Hematopoietic multipotent progenitor cell (in vitro differentiated cells): Measurements from ENCODE around the gene RDH8. TPM values are rescaled to one million over a fixed set of nuclear protein-coding genes. Genes with fewer than 3 reads are reported as not detected.

Experiments
- DNase-seq, 3 donors: peaks; one replicate each; pipeline ENCODE4 v3.0.0-alpha.2; 2011 to 2015; ENCODE audit warnings: low read depth in 2 of 3, low spot score in 2 of 3
- total RNA-seq: library from RNA; depleted of rRNA; stranded (reverse); fragments of >200 nt; gene quantifications from one replicate; pipeline ENCODE4 v1.2.3, GENCODE V29; 2012

Gene RDH8
- not detected for total RNA-seq

GRCh38 chr19:10013316-10013715, at the start of gene RDH8:
Gene RDH8 (plus strand): TSS chr19:10013483. CDS start chr19:10013498, 15 bp downstream.
- no peak for DNase-seq

- DNase-seq: no peak
Measured at GRCh38 chr19:9966024-9966423, 47.3 kb upstream of the RDH8 start.

- DNase-seq: no peak
Measured at GRCh38 chr19:9966448-9966847, 46.8 kb upstream of the RDH8 start.

GRCh38 chr19:9967326-9967725, 46.0 kb upstream of the RDH8 start:
- no peak for DNase-seq

- no peak for DNase-seq
Measured at GRCh38 chr19:9968820-9969687, 44.2 kb upstream of the RDH8 start.

- DNase-seq: no peak
Measured at GRCh38 chr19:9969688-9969975, 43.7 kb upstream of the RDH8 start.

- no peak for DNase-seq
Measured at GRCh38 chr19:9970481-9970880, 42.8 kb upstream of the RDH8 start.

GRCh38 chr19:9971166-9971897, 42.0 kb upstream of the RDH8 start:
- DNase-seq: no peak

- DNase-seq: no peak
Measured at GRCh38 chr19:9972103-9972502, 41.2 kb upstream of the RDH8 start.

GRCh38 chr19:9981406-9982260, 31.6 kb upstream of the RDH8 start:
- DNase-seq: no peak

GRCh38 chr19:9986787-9987281, 26.4 kb upstream of the RDH8 start:
- DNase-seq: no peak

- DNase-seq: no peak
Measured at GRCh38 chr19:9989504-9989903, 23.8 kb upstream of the RDH8 start.

- no peak for DNase-seq
Measured at GRCh38 chr19:9991425-9992191, 21.7 kb upstream of the RDH8 start.

GRCh38 chr19:9995084-9995483, 18.2 kb upstream of the RDH8 start:
- DNase-seq: no peak

- no peak for DNase-seq
Measured at GRCh38 chr19:9995999-9996398, 17.3 kb upstream of the RDH8 start.

- DNase-seq: no peak
Measured at GRCh38 chr19:9996541-9996940, 16.7 kb upstream of the RDH8 start.

GRCh38 chr19:10000171-10000826, 13.0 kb upstream of the RDH8 start:
- peak; percentile 46 to 72 (median 53) for DNase-seq

GRCh38 chr19:10001899-10002298, 11.4 kb upstream of the RDH8 start:
- no peak for DNase-seq

- DNase-seq: no peak
Measured at GRCh38 chr19:10003271-10003670, 10.0 kb upstream of the RDH8 start.

GRCh38 chr19:10004617-10005016, 8.7 kb upstream of the RDH8 start:
- no peak for DNase-seq
